Vagina (tissue), 2 donors: Measurements from ENCODE around the gene TTC38.

Experiments
- CTCF ChIP-seq, 3 experiments: fragments of 450-650 bp in 2 of 3; fragments of 200-600 bp in 1 of 3; sonication (generic) in 1 of 3; IDR thresholded peaks; one replicate each; pipeline ENCODE4 v1.5.1; 2017 to 2019; ENCODE audit warnings: antibody characterized with exemption in 3 of 3, mild to moderate bottlenecking in 2 of 3, moderate library complexity in 2 of 3
- POLR2A ChIP-seq, 2 donors: fragments of 450-650 bp; IDR thresholded peaks; one replicate each; pipeline ENCODE4 v1.6.1; 2017; ENCODE audit warnings: antibody characterized with exemption in 2 of 2, mild to moderate bottlenecking in 2 of 2, moderate library complexity in 2 of 2
- POLR2AphosphoS5 ChIP-seq, 2 donors: sonication (generic); formaldehyde crosslinking; IDR thresholded peaks; one replicate each; pipeline ENCODE4 v1.9.0; 2017; ENCODE audit warnings: antibody characterized with exemption in 2 of 2, mild to moderate bottlenecking in 2 of 2, low read depth in 1 of 2; ENCODE audit not compliant: insufficient read depth in 1 of 2

- TF ChIP-seq CTCF (IDR thresholded peaks at IDR 0.05) (no peak), POLR2A (IDR thresholded peaks at IDR 0.05) (no peak), POLR2AphosphoS5 (IDR thresholded peaks at IDR 0.05; ENCODE audit: insufficient read depth in 1 of 2, low read depth in 1 of 2) (no peak)
Measured at GRCh38 chr22:46337870-46338269, 70.1 kb downstream of the TTC38 start.
